ENCODE measurements around the gene PRPF40B. TPM values are rescaled to one million over a fixed set of nuclear protein-coding genes. Genes with fewer than 3 reads are reported as not detected.

Gene PRPF40B
- total and polyA plus RNA-seq, 2 of the 13 experiments (the other 11 are each of a cell fraction or from before 2014, with no cell fraction given), result 5.0 to 7.8 TPM

DNA sequence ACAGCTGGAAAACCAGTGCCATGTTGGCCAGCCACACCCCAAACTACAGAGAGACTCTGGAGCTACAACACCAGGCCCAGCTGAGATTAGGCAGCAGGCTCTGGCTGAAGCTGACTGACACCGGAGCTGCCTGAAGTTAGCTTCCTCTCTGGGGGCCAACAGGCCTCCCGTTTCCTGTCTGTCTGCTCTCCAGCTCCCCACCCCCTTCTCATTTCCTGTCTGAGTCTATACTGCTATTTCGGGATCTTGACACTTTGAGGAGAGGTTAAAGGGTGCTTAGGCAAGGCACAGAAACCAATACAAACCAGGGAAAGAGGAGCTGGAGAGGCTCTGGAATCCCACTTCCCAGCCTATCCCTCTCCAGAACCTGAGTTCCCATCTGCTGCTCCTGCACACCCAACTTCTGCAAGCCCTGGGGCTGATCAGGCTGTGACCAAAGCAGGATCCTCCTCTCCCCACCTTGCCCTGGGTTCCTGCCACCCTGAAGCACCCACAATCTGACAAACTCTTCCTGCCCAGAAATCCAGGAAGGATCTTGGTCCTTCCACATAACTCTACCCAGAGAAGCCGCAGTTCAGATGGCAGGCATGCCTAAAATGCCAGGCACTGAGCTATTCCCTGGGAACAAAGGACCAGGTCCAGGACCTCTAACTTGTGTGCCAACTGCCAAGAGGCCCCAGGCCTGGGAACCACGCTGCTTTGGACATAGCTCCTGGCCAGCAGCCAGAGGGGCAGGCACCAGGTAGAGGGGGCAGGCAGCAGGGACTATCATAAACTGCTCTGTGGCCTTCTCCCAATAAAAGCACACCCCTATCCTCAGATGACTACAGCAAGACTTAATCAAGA is 39.9 kb downstream of the PRPF40B start (continued):
- TF ChIP-seq, protein P1, sequence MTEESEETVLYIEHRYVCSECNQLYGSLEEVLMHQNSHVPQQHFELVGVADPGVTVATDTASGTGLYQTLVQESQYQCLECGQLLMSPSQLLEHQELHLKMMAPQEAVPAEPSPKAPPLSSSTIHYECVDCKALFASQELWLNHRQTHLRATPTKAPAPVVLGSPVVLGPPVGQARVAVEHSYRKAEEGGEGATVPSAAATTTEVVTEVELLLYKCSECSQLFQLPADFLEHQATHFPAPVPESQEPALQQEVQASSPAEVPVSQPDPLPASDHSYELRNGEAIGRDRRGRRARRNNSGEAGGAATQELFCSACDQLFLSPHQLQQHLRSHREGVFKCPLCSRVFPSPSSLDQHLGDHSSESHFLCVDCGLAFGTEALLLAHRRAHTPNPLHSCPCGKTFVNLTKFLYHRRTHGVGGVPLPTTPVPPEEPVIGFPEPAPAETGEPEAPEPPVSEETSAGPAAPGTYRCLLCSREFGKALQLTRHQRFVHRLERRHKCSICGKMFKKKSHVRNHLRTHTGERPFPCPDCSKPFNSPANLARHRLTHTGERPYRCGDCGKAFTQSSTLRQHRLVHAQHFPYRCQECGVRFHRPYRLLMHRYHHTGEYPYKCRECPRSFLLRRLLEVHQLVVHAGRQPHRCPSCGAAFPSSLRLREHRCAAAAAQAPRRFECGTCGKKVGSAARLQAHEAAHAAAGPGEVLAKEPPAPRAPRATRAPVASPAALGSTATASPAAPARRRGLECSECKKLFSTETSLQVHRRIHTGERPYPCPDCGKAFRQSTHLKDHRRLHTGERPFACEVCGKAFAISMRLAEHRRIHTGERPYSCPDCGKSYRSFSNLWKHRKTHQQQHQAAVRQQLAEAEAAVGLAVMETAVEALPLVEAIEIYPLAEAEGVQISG (CRISPR knock-in tag; IDR thresholded peaks at IDR 0.05), result no peak
- TF ChIP-seq, protein P2, sequence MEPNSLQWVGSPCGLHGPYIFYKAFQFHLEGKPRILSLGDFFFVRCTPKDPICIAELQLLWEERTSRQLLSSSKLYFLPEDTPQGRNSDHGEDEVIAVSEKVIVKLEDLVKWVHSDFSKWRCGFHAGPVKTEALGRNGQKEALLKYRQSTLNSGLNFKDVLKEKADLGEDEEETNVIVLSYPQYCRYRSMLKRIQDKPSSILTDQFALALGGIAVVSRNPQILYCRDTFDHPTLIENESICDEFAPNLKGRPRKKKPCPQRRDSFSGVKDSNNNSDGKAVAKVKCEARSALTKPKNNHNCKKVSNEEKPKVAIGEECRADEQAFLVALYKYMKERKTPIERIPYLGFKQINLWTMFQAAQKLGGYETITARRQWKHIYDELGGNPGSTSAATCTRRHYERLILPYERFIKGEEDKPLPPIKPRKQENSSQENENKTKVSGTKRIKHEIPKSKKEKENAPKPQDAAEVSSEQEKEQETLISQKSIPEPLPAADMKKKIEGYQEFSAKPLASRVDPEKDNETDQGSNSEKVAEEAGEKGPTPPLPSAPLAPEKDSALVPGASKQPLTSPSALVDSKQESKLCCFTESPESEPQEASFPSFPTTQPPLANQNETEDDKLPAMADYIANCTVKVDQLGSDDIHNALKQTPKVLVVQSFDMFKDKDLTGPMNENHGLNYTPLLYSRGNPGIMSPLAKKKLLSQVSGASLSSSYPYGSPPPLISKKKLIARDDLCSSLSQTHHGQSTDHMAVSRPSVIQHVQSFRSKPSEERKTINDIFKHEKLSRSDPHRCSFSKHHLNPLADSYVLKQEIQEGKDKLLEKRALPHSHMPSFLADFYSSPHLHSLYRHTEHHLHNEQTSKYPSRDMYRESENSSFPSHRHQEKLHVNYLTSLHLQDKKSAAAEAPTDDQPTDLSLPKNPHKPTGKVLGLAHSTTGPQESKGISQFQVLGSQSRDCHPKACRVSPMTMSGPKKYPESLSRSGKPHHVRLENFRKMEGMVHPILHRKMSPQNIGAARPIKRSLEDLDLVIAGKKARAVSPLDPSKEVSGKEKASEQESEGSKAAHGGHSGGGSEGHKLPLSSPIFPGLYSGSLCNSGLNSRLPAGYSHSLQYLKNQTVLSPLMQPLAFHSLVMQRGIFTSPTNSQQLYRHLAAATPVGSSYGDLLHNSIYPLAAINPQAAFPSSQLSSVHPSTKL (CRISPR knock-in tag; IDR thresholded peaks at IDR 0.05), result 0 out of 2 replicates have a peak, but pooled peaks have one; percentile 18
- TF ChIP-seq, protein P3, sequence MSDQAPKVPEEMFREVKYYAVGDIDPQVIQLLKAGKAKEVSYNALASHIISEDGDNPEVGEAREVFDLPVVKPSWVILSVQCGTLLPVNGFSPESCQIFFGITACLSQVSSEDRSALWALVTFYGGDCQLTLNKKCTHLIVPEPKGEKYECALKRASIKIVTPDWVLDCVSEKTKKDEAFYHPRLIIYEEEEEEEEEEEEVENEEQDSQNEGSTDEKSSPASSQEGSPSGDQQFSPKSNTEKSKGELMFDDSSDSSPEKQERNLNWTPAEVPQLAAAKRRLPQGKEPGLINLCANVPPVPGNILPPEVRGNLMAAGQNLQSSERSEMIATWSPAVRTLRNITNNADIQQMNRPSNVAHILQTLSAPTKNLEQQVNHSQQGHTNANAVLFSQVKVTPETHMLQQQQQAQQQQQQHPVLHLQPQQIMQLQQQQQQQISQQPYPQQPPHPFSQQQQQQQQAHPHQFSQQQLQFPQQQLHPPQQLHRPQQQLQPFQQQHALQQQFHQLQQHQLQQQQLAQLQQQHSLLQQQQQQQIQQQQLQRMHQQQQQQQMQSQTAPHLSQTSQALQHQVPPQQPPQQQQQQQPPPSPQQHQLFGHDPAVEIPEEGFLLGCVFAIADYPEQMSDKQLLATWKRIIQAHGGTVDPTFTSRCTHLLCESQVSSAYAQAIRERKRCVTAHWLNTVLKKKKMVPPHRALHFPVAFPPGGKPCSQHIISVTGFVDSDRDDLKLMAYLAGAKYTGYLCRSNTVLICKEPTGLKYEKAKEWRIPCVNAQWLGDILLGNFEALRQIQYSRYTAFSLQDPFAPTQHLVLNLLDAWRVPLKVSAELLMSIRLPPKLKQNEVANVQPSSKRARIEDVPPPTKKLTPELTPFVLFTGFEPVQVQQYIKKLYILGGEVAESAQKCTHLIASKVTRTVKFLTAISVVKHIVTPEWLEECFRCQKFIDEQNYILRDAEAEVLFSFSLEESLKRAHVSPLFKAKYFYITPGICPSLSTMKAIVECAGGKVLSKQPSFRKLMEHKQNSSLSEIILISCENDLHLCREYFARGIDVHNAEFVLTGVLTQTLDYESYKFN (CRISPR knock-in tag; conservative IDR thresholded peaks at IDR 0.05), result 0 out of 2 replicates have a peak, but pooled peaks have one; percentile 24
- TF ChIP-seq SP1 (IDR thresholded peaks at IDR 0.05) (no peak), SP1 (CRISPR knock-in tag; IDR thresholded peaks at IDR 0.05) (no peak), MEF2D (CRISPR knock-in tag; IDR thresholded peaks at IDR 0.05) (peak; percentile 60; the same call in 1 of the 2 replicates), ETV5 (CRISPR knock-in tag; IDR thresholded peaks at IDR 0.05; ENCODE audit: borderline replicate concordance) (peak; percentile 57; the same call in 1 of the 2 replicates)
- TF ChIP-seq, protein P4, sequence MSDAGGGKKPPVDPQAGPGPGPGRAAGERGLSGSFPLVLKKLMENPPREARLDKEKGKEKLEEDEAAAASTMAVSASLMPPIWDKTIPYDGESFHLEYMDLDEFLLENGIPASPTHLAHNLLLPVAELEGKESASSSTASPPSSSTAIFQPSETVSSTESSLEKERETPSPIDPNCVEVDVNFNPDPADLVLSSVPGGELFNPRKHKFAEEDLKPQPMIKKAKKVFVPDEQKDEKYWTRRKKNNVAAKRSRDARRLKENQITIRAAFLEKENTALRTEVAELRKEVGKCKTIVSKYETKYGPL (CRISPR knock-in tag; IDR thresholded peaks at IDR 0.05), result no peak

Data from HepG2 (cell line).